Stimulated activated CD4-positive, alpha-beta T cell treated with anti-CD3 and anti-CD28 coated beads, Interleukin-1b, Interleukin-23, amount 100 ng/mL, for 24 hours (primary cell): ENCODE data around the gene DNAH2.
"Not testable (repeated sequence)": the region's sequence is repeated elsewhere in the genome, so short reads cannot be mapped to it uniquely, and the experiment has no call there.

Experiments used
- DNase-seq, 4 experiments: peaks; one replicate each; pipeline ENCODE4 v3.0.0-alpha.2; 2020; ENCODE audit warnings: low read depth in 4 of 4, low spot score in 1 of 4

DNAH2 gene

DNA sequence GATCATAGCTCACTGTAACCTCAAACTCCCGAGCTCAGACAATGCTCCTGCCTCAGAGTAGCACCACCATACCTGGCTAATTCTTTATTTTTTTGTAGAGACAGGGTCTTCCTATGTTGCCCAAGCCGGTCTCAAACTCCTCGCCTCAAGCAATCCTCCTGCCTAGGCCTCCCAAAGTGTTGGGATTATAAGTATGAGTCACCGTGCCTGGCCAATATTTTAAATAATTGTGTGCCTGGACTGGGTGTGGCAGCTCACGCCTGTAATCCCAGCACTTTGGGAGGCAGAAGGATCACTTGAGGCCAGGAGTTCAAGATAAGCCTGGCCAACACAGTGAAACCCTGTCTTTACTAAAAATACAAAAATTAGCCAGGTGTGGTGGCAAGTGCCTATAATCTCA, 146.8 kb downstream of the DNAH2 start:
- DNase-seq, result not testable (repeated sequence)

DNA sequence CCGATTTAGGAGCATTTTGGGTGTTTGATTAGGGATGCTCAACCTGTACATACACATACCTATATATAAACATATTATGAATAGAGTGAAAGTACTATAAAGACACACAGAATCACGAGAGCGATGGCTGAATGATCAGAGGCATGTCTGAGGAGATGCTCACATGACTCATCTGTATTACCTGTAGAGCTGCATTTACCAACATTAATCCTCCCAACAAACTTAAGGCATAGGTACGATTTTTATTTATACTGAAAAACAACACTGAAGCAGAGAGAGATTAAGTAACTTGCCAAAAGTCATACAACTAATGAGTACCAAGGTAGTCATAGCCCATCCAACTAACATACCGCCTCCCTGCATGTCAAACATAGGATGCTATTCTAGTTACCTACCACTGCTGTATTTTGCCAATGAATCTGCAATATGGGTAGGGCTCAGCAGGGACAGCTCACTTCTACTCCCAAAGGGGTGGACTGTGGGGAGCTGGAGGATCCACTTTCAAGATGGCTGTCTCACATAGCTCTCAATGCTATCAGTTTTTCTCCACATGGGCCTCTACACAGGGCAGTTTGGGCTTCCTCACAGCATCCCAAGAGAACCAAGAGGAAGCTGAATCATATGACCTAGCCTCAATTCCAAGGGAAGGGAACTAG, 147.6 kb downstream of the DNAH2 start:
- no peak for DNase-seq

DNA sequence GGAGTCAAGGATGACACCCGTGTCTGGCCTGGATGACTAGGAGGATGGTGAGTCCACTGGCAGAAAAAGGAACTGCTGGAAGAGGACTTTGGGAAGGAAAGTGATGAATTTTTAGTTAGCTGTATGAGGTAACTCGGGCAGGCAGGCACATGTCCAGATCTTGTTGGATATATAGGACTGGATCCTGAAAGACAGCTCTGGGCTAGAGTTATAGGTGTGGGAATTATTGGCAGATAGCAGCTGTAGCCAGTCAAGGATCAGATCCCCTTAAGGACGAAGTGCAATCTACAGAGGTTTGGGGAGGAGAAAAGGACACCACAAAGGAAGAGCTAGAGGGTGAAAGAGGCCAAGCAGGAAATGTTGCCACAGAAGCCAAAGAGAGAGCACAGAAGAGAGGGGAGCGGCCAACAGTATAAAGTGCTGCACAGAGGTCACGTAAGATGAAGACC, 150.4 kb downstream of the DNAH2 start:
- DNase-seq, result no peak

DNA sequence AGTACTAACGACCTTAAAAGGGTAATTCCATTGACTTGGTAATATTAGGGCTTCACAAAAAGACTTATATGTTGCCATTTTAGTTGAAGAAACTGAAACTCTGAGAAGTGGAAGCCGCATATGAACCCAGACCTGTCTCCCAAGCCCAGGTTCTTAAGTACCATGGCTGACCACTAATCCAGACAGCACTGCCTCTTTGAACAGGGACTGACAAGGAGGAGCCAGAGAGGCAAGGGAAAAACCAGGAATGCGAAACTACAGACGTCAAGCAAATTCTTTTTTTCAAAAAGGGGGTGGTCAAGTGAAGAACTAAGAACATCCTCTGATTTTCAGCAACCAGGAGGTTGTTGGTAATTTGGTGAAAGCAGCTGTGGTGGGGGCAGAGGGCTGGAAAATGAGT, 155.5 kb downstream of the DNAH2 start:
- DNase-seq, result no peak

DNA sequence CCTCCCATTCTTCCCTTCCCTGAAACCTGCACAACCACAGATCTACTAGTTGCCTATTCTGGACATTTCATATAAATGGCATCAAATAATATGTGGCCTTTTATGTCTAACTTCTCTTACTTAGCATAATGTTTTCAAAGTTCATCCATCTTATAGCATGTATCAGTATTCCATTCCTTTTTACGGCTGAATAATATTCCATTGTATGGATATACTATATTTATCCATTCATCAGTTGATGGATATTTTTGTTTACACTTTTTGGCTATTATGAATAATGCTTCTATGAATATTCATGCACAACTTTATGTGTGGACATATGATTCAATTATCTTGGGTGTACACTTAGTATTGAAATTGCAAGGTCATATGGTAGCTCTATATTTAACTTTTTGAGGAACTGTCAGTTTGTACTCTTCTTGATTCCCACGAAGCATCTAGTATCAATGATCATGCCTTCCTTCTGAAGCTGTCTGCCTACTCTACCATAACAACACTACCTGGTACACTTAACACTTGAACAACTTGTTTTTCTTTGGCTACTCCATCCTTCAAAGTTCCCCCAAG, 158.3 kb downstream of the DNAH2 start:
- DNase-seq, result no peak

DNA sequence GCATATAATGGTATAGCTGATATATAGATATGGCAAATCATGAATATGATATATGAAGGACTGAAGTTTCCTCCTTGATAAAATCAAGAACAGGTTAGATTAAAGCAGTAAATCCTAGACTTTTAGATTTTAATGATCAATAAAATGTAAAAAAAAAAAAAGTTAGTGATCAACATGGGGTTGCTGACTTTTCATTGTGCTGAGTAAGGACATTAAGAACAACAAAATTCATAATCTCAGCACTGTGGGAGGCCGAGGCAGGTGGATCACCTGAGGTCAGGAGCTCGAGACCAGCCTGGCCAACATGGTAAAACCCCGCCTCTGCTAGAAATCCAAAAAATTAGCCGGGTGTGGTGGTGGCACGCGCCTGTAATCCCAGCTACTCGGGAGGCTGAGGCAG, 160.7 kb downstream of the DNAH2 start:
- DNase-seq, result no peak

DNA sequence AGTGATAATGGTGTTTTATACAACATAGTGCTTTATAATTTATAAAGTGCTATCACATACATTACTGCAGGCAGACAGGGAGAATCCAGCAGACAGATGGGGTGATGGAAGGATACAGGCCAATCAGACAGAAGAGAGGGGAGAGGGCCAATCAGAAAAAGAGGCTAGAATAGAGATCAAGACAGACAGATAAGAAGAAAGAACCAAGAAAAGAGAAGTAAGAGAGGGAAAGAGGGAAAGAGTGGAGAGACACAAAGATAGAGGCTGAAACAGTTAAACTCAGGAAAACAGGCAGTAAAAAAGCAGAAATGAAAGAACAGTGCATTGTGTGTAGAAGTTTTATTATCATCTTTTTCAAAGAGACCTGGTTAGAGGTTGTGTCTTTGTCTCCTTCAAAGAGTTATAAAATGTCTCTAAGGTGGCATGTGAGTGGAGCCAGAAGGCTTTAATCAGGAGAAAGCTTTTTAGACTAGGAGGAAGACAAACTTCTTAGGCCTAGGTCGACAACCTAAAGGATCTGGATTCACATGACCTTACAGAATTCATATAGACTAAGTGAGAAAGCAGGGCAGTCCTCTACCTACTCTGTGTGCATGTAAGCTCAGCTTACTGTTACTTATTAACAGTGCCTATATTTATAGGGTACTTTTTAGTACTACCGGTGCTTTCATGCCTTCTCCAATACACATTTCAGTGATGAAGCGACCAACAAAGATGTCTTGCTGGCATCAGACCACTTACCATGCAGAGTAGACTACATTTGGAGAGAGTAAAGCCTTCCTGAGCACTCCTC, 162.7 kb downstream of the DNAH2 start:
- no peak for DNase-seq

DNA sequence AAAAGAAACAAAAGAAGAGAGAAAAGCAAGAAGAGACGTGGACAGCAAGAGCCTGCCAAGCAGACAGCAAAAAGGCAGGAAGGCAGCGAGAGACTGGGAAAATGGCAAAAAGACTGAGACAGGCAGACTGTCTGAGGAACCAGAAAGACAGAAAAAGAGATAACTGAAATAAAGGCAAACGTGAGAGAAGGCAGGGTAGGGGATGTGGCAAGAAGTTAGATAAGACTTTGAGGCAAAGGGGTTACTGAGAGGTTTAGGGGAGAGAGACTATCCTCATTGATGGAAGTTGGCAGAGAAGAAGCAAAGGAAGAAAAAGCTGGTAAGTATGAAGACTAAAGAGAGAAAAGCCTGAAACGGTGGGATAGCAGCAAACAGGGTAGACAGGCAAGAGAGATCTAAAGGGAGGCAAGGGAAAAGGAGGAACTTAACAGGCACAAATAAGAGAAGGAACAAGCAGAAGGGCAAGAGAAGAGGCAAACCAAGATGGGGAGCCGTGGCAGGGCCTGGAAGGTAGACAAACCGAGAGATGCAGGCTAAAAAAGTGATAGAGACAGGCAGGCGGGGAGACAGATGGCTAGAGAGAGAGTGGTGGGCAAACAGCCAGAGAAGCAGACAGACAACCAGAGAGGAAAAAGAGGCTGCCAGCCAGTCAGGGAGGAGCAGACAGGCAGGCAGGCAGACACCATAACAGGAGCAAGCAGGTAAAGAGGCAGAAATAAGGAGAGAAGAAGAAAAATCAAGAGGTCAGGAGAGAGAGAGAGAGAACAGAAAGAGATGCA, 163.9 kb downstream of the DNAH2 start:
- DNase-seq, result no peak

DNA sequence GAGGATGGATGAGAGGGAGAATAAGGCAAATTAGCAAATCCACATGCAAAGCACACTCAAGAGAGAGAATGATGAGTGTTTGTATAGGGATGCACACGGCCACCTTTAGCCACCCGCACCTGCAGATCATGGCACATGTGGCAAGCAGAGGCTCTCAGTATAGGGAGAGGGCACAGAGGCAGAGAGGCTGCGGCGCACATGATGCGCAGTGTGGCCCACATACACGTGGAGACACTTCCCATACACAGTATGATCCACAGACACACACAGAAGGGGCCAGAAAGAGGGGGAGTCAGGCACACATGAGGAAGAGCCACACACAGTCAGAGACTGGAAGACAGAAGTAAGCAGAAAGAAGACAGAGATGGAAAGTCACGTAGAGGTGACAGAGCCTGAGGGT, 164.5 kb downstream of the DNAH2 start:
- DNase-seq, result no peak

DNA sequence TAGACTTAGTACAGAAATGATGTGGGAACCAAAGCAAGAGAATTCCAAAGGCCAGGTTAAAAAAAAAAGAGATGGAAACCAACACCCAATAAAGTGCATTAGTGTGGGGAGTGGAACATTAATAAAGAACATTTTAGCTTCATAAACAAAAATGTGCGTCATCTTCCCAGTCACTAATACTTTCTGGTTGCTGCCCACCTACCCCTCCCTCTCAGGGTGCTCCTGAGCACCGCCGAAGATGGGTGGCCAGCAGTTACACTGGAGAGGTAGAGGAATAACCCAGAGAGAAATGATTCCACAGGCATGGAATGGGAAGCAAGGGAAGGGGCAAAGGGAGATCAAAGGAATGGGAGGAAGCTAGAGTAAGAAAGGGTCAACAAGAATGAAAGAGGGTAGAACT, 165.1 kb downstream of the DNAH2 start:
- no peak for DNase-seq
